Measurements from ENCODE around the gene SRD5A1. TPM values are rescaled to one million over a fixed set of nuclear protein-coding genes. Genes with fewer than 3 reads are reported as not detected.

SRD5A1 gene
- total and polyA plus RNA-seq, 2 of the 8 experiments (the other 6 are each of a cell fraction or from before 2014, with no cell fraction given): 34.7 to 42.4 TPM

GRCh38 chr5:6704361-6704851 is 71.2 kb downstream of the SRD5A1 start:
- ChIA-PET CTCF (ENCODE audit: partially characterized antibody) (no interaction called here), POLR2A (ENCODE audit: partially characterized antibody) (no interaction called here)
- no peak overlapping the region for H2BK20ac ChIP-seq (ENCODE audit: low read length)
- no peak for FAIRE-seq
- no peak overlapping the region for H3K27ac ChIP-seq (ENCODE audit: low read depth, low read length)
- no peak overlapping the region for H2AK5ac ChIP-seq (ENCODE audit: low read depth, low read length)
- H4K91ac ChIP-seq (replicated peaks; ENCODE audit: insufficient read length, low read length): no peak overlapping the region
- WGBS, 2 experiments (ENCODE audit: extremely low coverage in 1 of 2, insufficient coverage in 1 of 2, insufficient read length in 1 of 2, insufficient replicate concordance in 2 of 2, low coverage in 1 of 2, low lambda C conversion rate in 2 of 2, missing lambda C conversion rate in 1 of 2): 84% methylated on average over 11 of the region's 11 CpGs; no CpG with 5 or more reads in 1 of the 2 experiments
- H3K9ac ChIP-seq (replicated peaks in 1 of 4; ENCODE audit: extremely low read depth in 1 of 4, low read depth in 3 of 4, low read length in 3 of 4): no peak overlapping the region
- peaks cover 3 to 12% (median 6%) of the 10 kb centered on the region in 4 experiments; a peak in 6 of 7 replicates for H3K4me1 ChIP-seq (replicated peaks in 1 of 4; ENCODE audit: control insufficient read depth in 3 of 4, insufficient read depth in 4 of 4, low read length in 3 of 4)
- H3K14ac ChIP-seq (ENCODE audit: insufficient read length): no peak overlapping the region
- H3K4ac ChIP-seq (replicated peaks; ENCODE audit: insufficient read length, low read depth, low read length): no peak overlapping the region
- no peaks in the 10 kb centered on the region for H3K27me3 ChIP-seq (replicated peaks in 1 of 4; ENCODE audit: control insufficient read depth in 3 of 4, extremely low read depth in 1 of 4, insufficient read depth in 3 of 4, low read length in 3 of 4)
- no peak overlapping the region for H4K5ac ChIP-seq (ENCODE audit: insufficient read length, low read depth, low read length)
- H3K23me2 ChIP-seq (ENCODE audit: low read depth, low read length): no peaks in the 10 kb centered on the region
- no peak overlapping the region for H2AFZ ChIP-seq (ENCODE audit: low read length)
- no peaks in the 10 kb centered on the region for H3K79me1 ChIP-seq (ENCODE audit: low read depth, low read length)
- no peak overlapping the region for H3K18ac ChIP-seq (ENCODE audit: extremely low read depth, low read length)
- TF ChIP-seq BCL11A (IDR thresholded peaks at IDR 0.05; ENCODE audit: low read depth in 2 of 2, low read length in 2 of 2) (no peak), SIRT6 (IDR thresholded peaks at IDR 0.05; ENCODE audit: low read length) (no peak), NANOG (IDR thresholded peaks at IDR 0.05; ENCODE audit: insufficient read depth, low read depth, low read length, poor library complexity, severe bottlenecking) (no peak), POLR2AphosphoS5 (IDR thresholded peaks at IDR 0.05; ENCODE audit: low read depth, low read length) (no peak), CREB1 (IDR thresholded peaks at IDR 0.05) (no peak), EGR1 (IDR thresholded peaks at IDR 0.05; ENCODE audit: borderline replicate concordance, low read depth, low read length) (no peak), ASH2L (IDR thresholded peaks at IDR 0.05; ENCODE audit: low read length) (no peak), SP4 (IDR thresholded peaks at IDR 0.05; ENCODE audit: low read length) (no peak)
- no peak for DNase-seq (ENCODE audit: low read depth in 1 of 2, low spot score in 2 of 2)
- H3K56ac ChIP-seq (replicated peaks; ENCODE audit: insufficient read length, low read depth, low read length): no peak overlapping the region
- H4K20me1 ChIP-seq (replicated peaks in 1 of 2; ENCODE audit: control insufficient read depth in 1 of 2, insufficient read depth in 2 of 2, low read length in 2 of 2): no peaks in the 10 kb centered on the region
- H2BK15ac ChIP-seq (ENCODE audit: low read length): no peak overlapping the region
- no peak overlapping the region for H2BK5ac ChIP-seq (ENCODE audit: low read depth, low read length)
- no peak overlapping the region for H4K8ac ChIP-seq (ENCODE audit: extremely low read depth, insufficient read depth, low read length)
- H2BK120ac ChIP-seq (replicated peaks; ENCODE audit: low read depth, low read length): no peak overlapping the region
- H3K36me3 ChIP-seq (ENCODE audit: control insufficient read depth in 2 of 4, insufficient read depth in 4 of 4, low read length in 3 of 4): no peaks in the 10 kb centered on the region
- no peaks in the 10 kb centered on the region for H3K9me3 ChIP-seq (ENCODE audit: insufficient read depth in 2 of 2, low read depth in 1 of 2, low read length in 1 of 2)
- H3K79me2 ChIP-seq (ENCODE audit: control insufficient read depth in 1 of 2, insufficient read depth in 2 of 2, low read length in 2 of 2): no peaks in the 10 kb centered on the region
- no peak overlapping the region for H3K4me3 ChIP-seq (ENCODE audit: extremely low read depth in 1 of 4, insufficient read depth in 2 of 4, low read depth in 3 of 4, low read length in 4 of 4)
- no peak overlapping the region for H2BK12ac ChIP-seq (ENCODE audit: low read depth, low read length)
- no peak overlapping the region for H3K23ac ChIP-seq (ENCODE audit: insufficient read length)
- H3K4me2 ChIP-seq (ENCODE audit: insufficient read depth in 1 of 2, low read depth in 2 of 2, low read length in 2 of 2): no peak overlapping the region

All from H1 (cell line).